Measurements from ENCODE around the gene PLCB2. TPM values are rescaled to one million over a fixed set of nuclear protein-coding genes. Genes with fewer than 3 reads are reported as not detected.

The PLCB2 gene
- total and polyA plus RNA-seq, 9 of the 15 experiments (the other 6 are each of a cell fraction or from before 2014, with no cell fraction given) = 0.37 to 12.3 (median 8.0) TPM

GRCh38 chr15:40330368-40330836 lies 22.7 kb upstream of the PLCB2 start (continued):
- TF ChIP-seq E4F1 (CRISPR knock-in tag; IDR thresholded peaks at IDR 0.05; ENCODE audit: borderline replicate concordance) = no peak
- no peak for TF ChIP-seq ZBTB26 (CRISPR knock-in tag; IDR thresholded peaks at IDR 0.05)
- TF ChIP-seq ZNF253 (CRISPR knock-in tag; conservative IDR thresholded peaks at IDR 0.05) = no peak
- TF ChIP-seq ZNF143 (CRISPR knock-in tag; IDR thresholded peaks at IDR 0.05) = no peak
- TF ChIP-seq MAFF (IDR thresholded peaks at IDR 0.05; ENCODE audit: low read length) = no peak
- TF ChIP-seq GATAD2B (IDR thresholded peaks at IDR 0.05; ENCODE audit: borderline replicate concordance) = no peak
- no peak for TF ChIP-seq FUS (optimal IDR thresholded peaks at IDR 0.05; ENCODE audit: low read depth, low read length)
- no peak for TF ChIP-seq GABPA (tag; conservative IDR thresholded peaks at IDR 0.05; ENCODE audit: low read depth)
- no peak for TF ChIP-seq ILK (tag; IDR thresholded peaks at IDR 0.05; ENCODE audit: borderline replicate concordance, low read depth)
- no peak for TF ChIP-seq TRIM28 (IDR thresholded peaks at IDR 0.05)
- no peak for TF ChIP-seq GABPB2 (CRISPR knock-in tag; conservative IDR thresholded peaks at IDR 0.05)
- TF ChIP-seq ZNF592 (IDR thresholded peaks at IDR 0.05) = peak; percentile 43; the same call in 1 of the 2 replicates
- TF ChIP-seq THRAP3 (IDR thresholded peaks at IDR 0.05; ENCODE audit: borderline replicate concordance) = no peak
- TF ChIP-seq RNF2 (IDR thresholded peaks at IDR 0.05) = peak; percentile 74; the same call in 1 of the 2 replicates
- TF ChIP-seq RNF219 (CRISPR knock-in tag; IDR thresholded peaks at IDR 0.05) = no peak
- no peak for TF ChIP-seq ZNF655 (CRISPR knock-in tag; IDR thresholded peaks at IDR 0.05)
- TF ChIP-seq ZNF436 (CRISPR knock-in tag; IDR thresholded peaks at IDR 0.05) = no peak
